GM10266 (cell line): ENCODE data around the gene MCTP1.
"Not testable (repeated sequence)": the region's sequence is repeated elsewhere in the genome, so short reads cannot be mapped to it uniquely, and the experiment has no call there.

Experiments used
- DNase-seq: peaks from one replicate; pipeline ENCODE4 v3.0.0; 2012; ENCODE audit errors: extremely low spot score
- TF ChIP-seq, protein P1 (sequence below): IDR thresholded peaks from 2 replicates; pipeline ENCODE4 v1.5.1; 2012; ENCODE audit warnings: mild to moderate bottlenecking, low read depth; ENCODE audit not compliant: control insufficient read depth, insufficient read depth; ENCODE audit errors: missing control alignments

MCTP1 gene

DNA sequence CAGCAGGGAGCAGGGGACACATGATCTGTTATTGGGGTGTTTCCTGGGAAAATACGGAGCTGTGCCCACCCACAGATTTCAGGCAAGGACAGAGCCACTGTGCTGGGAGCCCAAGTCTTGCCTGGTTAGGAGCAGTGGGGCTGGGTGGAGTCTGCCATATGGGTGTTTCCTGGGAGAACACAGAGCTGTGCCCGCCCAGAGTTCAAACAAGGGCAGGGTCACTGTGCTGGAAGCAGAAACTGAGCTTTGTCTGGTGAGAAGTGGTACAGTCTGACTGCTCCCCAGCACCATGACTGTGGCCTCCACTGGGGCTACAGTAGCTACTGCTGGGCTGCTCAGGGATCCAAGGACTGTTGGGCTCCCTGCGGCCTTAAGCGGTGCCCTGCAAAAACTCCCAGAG is 135.5 kb downstream of the MCTP1 start:
- no peak for DNase-seq
- TF ChIP-seq, protein P1, sequence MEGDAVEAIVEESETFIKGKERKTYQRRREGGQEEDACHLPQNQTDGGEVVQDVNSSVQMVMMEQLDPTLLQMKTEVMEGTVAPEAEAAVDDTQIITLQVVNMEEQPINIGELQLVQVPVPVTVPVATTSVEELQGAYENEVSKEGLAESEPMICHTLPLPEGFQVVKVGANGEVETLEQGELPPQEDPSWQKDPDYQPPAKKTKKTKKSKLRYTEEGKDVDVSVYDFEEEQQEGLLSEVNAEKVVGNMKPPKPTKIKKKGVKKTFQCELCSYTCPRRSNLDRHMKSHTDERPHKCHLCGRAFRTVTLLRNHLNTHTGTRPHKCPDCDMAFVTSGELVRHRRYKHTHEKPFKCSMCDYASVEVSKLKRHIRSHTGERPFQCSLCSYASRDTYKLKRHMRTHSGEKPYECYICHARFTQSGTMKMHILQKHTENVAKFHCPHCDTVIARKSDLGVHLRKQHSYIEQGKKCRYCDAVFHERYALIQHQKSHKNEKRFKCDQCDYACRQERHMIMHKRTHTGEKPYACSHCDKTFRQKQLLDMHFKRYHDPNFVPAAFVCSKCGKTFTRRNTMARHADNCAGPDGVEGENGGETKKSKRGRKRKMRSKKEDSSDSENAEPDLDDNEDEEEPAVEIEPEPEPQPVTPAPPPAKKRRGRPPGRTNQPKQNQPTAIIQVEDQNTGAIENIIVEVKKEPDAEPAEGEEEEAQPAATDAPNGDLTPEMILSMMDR: no peak

DNA sequence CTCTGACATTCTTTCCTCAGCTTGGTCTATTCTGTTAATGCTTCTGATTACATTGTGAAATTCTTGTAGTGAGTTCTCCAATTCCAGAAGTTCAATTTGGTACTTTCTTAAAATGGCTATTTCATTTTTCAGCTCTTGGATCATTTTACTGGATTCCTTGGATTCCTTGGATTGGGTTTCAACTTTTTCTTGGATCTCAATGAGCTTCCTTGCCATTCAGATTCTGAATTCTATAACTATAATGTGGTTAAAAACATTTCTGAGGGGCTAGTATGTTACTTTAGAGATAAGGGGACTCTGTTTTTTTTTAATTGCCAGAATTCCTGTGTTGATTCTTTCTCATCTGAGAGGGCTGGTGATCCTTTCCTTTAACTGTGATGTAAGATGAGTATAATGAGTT is 136.4 kb downstream of the MCTP1 start:
- DNase-seq: no peak
- TF ChIP-seq, protein P1: no peak

DNA sequence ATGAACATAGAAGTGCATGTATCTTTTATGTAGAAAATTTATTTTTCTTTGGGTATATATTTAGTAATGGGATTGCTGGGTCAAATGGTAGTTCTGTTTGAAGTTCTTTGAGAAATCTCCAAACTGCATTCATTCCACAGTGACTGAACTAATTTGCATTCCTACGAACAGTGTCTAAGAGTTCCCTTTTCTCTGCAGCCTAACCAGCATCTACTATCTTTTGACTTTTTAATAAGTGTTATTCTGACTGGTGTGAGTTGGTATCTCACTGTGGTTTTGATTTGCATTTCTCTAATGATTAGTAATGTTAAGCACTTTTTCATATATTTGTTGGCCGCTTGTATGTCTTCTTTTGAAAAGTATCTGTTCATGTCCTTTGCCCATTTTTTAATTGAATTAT is 141.0 kb downstream of the MCTP1 start:
- not testable (repeated sequence) for DNase-seq

DNA sequence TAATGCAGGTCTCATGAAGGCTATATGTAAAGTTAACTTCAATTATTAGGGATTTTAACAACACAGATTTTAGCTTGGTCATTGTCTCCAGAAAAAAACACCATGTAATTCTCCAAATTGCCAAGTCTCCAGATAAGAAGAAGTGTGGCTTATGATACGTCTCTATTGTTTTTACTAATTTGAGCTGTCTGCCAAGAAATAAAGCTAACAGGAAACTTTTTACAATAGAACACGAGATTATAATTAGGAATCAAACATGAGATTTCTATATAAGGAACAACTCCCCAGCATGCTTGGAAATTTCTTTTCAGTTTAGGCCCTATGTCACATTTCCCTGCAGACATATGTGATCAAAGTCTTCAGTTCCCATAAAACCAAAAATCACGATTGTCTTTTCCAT is 142.7 kb downstream of the MCTP1 start:
- DNase-seq: no peak
- TF ChIP-seq, protein P1: no peak

DNA sequence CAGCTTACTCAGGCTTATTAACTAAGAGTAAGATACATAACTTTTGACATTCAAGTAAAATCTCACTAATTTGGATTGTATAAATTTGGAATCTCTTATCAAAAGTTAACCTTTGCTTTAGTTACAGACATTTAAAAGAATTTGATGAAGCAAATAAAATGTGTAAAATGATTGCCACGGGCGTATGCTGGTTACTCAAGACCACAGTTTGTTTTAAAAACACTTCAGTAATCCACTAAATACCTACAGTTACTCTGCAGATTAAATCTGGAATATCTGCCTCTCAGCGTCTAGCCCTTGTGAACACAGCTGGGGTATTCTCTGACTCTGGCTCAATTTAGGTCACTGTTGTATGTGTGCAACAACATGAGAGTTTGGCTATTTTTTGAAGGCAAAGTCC is 143.8 kb downstream of the MCTP1 start:
- DNase-seq: no peak

DNA sequence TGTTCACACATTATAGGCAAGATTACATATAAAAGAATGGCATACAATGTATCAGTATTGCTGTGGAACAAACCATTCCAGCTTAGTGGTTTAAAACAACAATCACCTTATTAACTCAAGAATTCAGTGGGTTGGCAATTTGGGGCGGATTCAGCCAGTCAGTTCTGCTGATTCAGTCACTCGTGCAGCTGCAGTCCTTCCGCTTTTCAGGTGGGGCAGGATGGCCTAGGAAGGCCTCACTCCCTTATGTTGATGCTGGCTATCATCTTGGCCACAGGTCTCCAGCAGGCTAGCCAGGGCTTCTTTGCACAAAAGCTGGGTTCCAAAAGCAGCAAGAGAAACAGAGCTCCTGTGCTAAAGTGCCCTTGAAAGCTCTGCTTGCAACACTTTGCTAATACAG is 150.6 kb downstream of the MCTP1 start:
- TF ChIP-seq, protein P1: no peak
- DNase-seq: no peak

More for the DNA sequence above, 143.8 kb downstream of the MCTP1 start:
- TF ChIP-seq, protein P1: no peak

DNA sequence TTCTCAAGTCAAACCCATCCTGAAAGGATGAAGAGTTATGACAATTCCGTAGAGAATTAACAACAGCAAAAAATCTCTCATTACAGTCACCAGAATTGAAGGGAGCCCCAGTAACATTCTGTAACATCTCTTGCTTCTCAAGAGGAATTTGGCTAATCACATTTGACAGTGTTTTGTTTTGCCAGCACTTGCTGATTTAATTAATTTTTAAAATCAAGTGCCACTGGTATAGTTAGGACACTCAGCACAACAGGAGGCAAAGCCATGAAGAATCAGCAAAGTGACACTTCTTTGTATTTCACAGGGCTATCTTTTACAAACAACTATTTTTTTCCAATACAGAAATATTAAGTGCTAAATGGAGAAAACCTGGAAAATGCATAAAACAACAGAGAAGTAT is 152.8 kb downstream of the MCTP1 start:
- DNase-seq: no peak
- TF ChIP-seq, protein P1: no peak

DNA sequence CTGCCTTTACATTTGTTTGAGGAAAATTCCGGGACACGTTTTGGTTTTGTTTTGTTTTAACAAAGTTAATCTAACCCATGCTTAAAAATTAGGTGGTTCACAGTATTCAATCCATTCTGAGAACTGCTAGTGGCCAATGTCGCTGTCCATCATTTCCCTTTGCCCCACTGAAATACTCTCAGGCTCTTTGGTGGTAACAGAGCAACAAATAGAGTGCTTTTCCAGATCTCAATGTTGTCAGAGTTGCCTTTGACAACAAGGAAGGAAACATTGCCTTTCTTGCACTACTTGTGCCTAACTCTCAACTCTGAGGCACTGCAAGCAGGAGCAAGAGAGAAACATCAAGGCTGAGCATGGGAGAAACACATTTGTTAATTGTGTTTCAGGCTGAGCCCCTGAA is 154.0 kb downstream of the MCTP1 start:
- no peak for DNase-seq

More for the DNA sequence above, 154.0 kb downstream of the MCTP1 start:
- TF ChIP-seq, protein P1: no peak
